Keratinocyte (primary cell): ENCODE measurements around the gene ZNF169.
"Not testable (repeated sequence)": the region's sequence is repeated elsewhere in the genome, so short reads cannot be mapped to it uniquely, and the experiment has no call there.

Experiments used
- EZH2 ChIP-seq: IDR thresholded peaks from one replicate; pipeline ENCODE4 v1.6.1; 2012; ENCODE audit warnings: inconsistent platforms, mild to moderate bottlenecking, low read length, moderate library complexity
- TF ChIP-seq, protein P1 (sequence below), 3 experiments: IDR thresholded peaks in 1 of 3; conservative IDR thresholded peaks in 1 of 3; optimal IDR thresholded peaks in 1 of 3; 2 replicates in 2 of 3; 3 replicates in 1 of 3; pipeline versions ENCODE3 to v1.5.1; 2011; ENCODE audit warnings: low read length in 3 of 3, mild to moderate bottlenecking in 3 of 3, moderate library complexity in 2 of 3, control low read depth in 1 of 3, inconsistent platforms in 1 of 3; ENCODE audit not compliant: insufficient read depth in 2 of 3; ENCODE audit errors: extremely low read depth in 1 of 3

DNA sequence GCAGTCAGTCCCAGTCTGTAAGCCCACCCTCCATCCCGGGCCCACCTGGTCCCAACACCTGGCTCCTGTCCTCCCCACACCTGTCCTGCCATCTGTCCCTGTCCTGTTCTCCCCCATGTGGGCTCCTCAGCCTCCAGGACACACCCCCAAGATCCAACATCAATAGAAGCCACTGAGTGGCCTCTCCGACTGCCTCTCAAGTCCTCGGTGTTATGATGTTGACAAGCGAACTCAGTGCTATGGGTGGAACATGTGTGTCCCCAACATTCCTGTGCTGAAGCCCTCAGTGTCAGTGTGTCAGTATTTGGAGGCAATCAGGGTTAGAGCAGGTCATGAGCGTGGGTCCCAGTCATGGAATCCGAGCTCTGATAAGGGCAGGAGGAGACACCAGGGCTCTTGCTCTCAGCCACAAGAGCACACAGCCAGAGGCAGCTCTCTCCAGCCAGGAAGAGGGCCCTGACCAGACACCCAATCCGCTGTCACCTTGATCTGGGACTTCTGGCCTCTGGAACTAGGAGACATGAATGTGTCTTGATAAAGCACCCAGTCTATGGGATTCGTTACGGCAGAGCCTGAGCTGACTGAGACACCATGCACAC lies 63.3 kb downstream of the ZNF169 start:
- TF ChIP-seq, protein P1, sequence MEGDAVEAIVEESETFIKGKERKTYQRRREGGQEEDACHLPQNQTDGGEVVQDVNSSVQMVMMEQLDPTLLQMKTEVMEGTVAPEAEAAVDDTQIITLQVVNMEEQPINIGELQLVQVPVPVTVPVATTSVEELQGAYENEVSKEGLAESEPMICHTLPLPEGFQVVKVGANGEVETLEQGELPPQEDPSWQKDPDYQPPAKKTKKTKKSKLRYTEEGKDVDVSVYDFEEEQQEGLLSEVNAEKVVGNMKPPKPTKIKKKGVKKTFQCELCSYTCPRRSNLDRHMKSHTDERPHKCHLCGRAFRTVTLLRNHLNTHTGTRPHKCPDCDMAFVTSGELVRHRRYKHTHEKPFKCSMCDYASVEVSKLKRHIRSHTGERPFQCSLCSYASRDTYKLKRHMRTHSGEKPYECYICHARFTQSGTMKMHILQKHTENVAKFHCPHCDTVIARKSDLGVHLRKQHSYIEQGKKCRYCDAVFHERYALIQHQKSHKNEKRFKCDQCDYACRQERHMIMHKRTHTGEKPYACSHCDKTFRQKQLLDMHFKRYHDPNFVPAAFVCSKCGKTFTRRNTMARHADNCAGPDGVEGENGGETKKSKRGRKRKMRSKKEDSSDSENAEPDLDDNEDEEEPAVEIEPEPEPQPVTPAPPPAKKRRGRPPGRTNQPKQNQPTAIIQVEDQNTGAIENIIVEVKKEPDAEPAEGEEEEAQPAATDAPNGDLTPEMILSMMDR (optimal IDR thresholded peaks at IDR 0.05 in 1 of 3, IDR thresholded peaks at IDR 0.05 in 1 of 3, conservative IDR thresholded peaks at IDR 0.05 in 1 of 3; ENCODE audit: extremely low read depth in 1 of 3, insufficient read depth in 2 of 3, low read length in 3 of 3): not testable (repeated sequence)
- TF ChIP-seq EZH2: not testable (repeated sequence)
